ENCODE measurements around the gene SLFN11.
"Not testable (repeated sequence)": the region's sequence is repeated elsewhere in the genome, so short reads cannot be mapped to it uniquely, and the experiment has no call there.

Gene SLFN11

GRCh38 chr17:35373534-35373983 lies at the start of gene SLFN11:
TSS of gene SLFN11 (minus strand) at chr17:35373621. CDS start at chr17:35363807, 9,814 bp downstream.
- peak; percentile 94 for DNase-seq (ENCODE audit: low spot score)

DNA sequence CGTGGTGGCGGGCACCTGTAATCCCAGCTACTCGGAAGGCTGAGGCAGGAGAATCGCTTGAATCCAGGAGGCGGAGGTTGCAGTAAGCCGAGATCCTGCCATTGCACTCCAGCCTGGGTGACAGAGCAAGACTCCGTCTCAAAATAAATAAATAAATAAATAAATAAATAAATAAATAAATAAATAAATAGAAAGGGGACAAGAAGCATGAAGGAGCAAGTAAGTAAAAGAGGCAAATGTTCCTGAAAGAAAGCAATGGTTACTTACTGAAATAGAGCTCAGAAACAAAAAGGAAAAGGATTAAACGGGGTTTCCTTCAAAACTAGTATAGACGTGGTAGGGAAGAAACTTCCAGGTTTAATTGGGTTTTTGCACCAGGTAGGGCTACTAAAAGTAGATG lies 47.6 kb upstream of the SLFN11 start:
- DNase-seq (ENCODE audit: low spot score) = not testable (repeated sequence)

- no peak for DNase-seq (ENCODE audit: low spot score)
These were observed 43.2 kb upstream of the SLFN11 start for GRCh38 chr17:35416659-35417058.

GRCh38 chr17:35414707-35415106 lies 41.3 kb upstream of the SLFN11 start:
- DNase-seq (ENCODE audit: low spot score) = not testable (repeated sequence)

- no peak for DNase-seq (ENCODE audit: low spot score)
These were observed 40.8 kb upstream of the SLFN11 start for GRCh38 chr17:35414247-35414646.

- DNase-seq (ENCODE audit: low spot score) = no peak
These were observed 34.1 kb upstream of the SLFN11 start for GRCh38 chr17:35407531-35407930.

- DNase-seq (ENCODE audit: low spot score) = no peak
These were observed 33.1 kb upstream of the SLFN11 start for GRCh38 chr17:35406568-35406967.

GRCh38 chr17:35404360-35404759 lies 30.9 kb upstream of the SLFN11 start:
- no peak for DNase-seq (ENCODE audit: low spot score)

- not testable (repeated sequence) for DNase-seq (ENCODE audit: low spot score)
These were observed 20.4 kb upstream of the SLFN11 start for GRCh38 chr17:35393783-35394182.

DNA sequence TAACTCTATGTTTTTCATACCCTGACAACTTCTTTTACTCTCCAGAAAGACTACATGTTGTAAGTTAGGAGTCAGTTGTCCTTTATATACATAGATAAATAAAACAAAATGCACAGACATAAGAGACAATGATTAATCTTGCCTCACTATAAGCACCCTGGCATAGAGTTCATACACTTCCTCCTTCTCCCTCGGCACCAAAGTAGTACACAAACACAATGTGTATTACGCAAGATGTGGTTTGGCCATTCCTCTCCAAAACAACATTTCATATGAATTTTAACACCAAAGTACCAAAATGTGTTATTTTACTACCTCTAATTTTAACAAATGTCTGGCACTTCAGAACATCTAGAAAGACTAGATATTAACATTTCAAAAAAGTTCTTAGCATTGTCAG lies 17.2 kb upstream of the SLFN11 start:
- DNase-seq (ENCODE audit: low spot score) = no peak

DNA sequence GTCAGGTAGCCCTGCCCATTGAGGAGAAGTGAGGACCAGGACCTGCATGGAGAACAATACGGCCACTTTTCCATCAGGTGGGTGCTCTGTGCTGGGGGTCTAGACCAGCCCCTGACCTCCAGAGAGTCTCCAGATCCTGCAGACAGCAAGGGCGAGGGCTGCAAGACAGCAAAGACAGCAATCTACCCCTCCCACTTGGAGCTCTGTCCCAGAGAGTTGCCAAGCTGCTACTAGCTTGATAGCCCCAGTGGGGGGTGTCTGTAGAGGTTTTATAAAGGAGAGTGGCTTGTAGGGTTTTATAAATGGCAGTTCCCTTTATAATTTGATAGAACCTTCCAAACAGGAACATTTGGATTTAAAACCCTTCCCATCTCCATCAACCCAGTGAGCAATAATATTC lies 16.7 kb upstream of the SLFN11 start:
- no peak for DNase-seq (ENCODE audit: low spot score)

- no peak for DNase-seq (ENCODE audit: low spot score)
These were observed 14.1 kb upstream of the SLFN11 start for GRCh38 chr17:35387496-35387895.

- no peak for DNase-seq (ENCODE audit: low spot score)
These were observed 4.3 kb upstream of the SLFN11 start for GRCh38 chr17:35377706-35378105.

DNA sequence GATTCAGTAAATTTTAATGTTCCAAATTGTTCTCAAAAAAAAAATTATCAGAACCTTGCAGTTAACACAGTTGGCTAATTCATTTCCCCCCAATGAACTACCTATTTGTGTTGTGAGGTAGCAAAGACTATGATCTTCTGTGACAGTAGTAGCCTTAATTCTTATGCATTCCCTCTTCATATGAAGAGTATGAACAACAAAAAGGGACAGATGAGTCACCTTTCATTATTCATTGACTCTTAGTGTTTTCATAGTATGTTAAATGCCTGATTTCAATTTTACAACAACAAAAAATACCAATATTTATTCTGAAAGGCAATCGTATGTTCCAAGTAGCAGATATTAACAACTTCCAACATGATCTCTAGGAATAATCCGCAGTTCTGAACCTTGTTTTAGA lies 3.6 kb upstream of the SLFN11 start:
- no peak for DNase-seq (ENCODE audit: low spot score)

GRCh38 chr17:35376245-35376644 lies 2.8 kb upstream of the SLFN11 start:
- peak; percentile 19 for DNase-seq (ENCODE audit: low spot score)

DNA sequence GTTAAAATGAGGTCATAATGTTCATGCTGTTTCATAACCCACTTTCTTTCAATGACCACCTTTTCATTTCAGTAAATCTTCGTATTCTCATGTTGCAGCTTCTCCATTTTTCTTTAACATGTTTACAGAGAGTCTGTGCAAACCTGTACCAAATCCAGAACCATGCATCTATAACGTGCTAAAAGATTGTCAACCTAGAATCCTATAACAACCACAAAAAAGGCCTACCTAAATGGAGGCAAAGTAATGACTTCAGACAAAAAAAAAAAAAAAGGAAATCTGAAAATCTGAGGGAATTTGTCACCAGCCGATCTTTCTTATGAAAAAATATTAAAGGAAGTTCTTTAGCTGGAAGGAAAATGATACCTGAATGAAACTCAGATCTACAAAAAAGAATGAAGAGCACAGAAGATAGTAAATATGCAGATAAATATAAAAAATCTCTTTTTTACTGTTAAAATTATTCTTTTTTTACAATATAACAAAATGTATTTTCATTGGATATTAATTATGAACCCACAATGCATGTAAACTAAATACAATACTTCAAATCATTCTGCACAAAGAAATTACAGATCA lies 1.4 kb upstream of the SLFN11 start:
- no peak for DNase-seq (ENCODE audit: low spot score)

GRCh38 chr17:35373984-35374765 lies 754 bp upstream of the SLFN11 start:
- peak; percentile 61 for DNase-seq (ENCODE audit: low spot score)

GRCh38 chr17:35372846-35373533 lies 431 bp downstream of the SLFN11 start:
- DNase-seq (ENCODE audit: low spot score) = peak; percentile 21

GRCh38 chr17:35371934-35372333 lies 1.5 kb downstream of the SLFN11 start:
- DNase-seq (ENCODE audit: low spot score) = no peak

DNA sequence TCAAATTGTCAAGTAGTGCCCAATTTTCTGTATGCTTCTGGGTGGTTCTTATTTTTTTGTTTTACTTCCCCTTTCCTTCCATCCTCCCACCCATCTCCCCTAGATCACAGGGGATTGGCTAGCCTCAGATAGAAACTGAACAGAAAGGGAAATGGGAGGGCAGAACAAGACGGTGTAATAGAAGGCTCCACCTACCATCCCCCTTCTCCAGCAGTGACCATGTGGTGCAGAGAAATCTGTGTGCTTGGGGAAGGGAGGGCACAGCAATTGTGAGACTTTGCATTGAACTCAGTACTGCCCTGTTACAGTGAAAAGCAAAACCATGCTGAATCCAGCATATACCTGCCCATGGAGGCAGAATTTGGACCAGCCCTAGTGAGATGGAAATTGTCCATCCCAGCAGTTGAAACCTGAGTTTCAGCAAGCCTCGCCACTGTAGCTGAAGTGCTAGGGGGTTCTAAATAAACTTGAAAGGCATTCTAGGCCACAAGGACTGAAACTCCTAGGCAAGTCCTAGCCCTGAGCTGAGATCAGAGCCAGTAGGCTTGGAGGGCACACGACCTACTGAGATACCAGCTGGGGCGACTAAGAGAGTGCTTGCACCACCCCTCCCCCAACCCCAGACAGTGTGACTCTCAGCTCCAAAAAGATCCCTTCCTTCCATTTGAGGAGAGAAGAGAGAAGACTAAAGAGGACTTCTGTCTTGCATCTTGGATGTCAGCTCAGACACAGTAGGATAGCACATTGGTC lies 5.2 kb downstream of the SLFN11 start:
- no peak for DNase-seq (ENCODE audit: low spot score)

- DNase-seq (ENCODE audit: low spot score) = no peak
These were observed 12.4 kb downstream of the SLFN11 start for GRCh38 chr17:35361027-35361426.

- DNase-seq (ENCODE audit: low spot score) = no peak
These were observed 14.0 kb downstream of the SLFN11 start for GRCh38 chr17:35359398-35359797.
